Suprapubic skin (tissue), 4 donors: ENCODE measurements around the gene HLF.

ENCODE experiments used
- CTCF ChIP-seq, 2 donors: fragments of 200-600 bp in 1 of 2; fragments of 450-650 bp in 1 of 2; sonication (generic) in 1 of 2; IDR thresholded peaks; one replicate each; pipeline ENCODE4 v1.5.1; 2016 to 2019; ENCODE audit warnings: antibody characterized with exemption in 2 of 2, mild to moderate bottlenecking in 1 of 2, moderate library complexity in 1 of 2
- EP300 ChIP-seq: sonication (generic); formaldehyde crosslinking; IDR thresholded peaks from one replicate; pipeline ENCODE4 v1.6.1; 2017; ENCODE audit warnings: antibody characterized with exemption
- POLR2A ChIP-seq, 2 donors: fragments of 450-650 bp; IDR thresholded peaks; one replicate each; pipeline ENCODE4 v1.6.1; 2017; ENCODE audit warnings: antibody characterized with exemption in 2 of 2, mild to moderate bottlenecking in 2 of 2, moderate library complexity in 2 of 2
- POLR2AphosphoS5 ChIP-seq, 3 donors: sonication (generic); formaldehyde crosslinking; IDR thresholded peaks; one replicate each; pipeline ENCODE4 v1.6.1; 2017; ENCODE audit warnings: antibody characterized with exemption in 3 of 3

- TF ChIP-seq CTCF (IDR thresholded peaks at IDR 0.05) (no peak), POLR2A (IDR thresholded peaks at IDR 0.05) (no peak), POLR2AphosphoS5 (IDR thresholded peaks at IDR 0.05) (no peak), EP300 (no peak)
Observed at GRCh38 chr17:55238931-55239297, 25.8 kb upstream of the HLF start.
